ENCODE data around the gene BBS5.

DNA sequence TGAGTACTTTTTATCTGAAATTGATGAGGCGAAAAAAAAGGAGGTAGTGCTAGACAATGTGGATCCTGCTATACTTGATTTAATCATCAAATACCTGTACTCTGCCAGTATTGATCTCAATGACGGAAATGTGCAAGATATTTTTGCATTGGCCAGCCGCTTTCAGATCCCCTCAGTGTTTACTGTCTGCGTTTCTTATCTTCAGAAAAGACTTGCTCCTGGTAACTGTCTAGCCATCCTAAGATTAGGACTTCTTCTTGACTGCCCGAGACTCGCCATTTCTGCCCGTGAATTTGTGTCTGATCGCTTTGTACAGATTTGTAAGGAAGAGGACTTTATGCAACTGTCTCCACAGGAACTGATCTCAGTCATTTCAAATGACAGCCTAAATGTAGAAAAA lies 30.7 kb downstream of the BBS5 start:
- TF ChIP-seq, protein P1, sequence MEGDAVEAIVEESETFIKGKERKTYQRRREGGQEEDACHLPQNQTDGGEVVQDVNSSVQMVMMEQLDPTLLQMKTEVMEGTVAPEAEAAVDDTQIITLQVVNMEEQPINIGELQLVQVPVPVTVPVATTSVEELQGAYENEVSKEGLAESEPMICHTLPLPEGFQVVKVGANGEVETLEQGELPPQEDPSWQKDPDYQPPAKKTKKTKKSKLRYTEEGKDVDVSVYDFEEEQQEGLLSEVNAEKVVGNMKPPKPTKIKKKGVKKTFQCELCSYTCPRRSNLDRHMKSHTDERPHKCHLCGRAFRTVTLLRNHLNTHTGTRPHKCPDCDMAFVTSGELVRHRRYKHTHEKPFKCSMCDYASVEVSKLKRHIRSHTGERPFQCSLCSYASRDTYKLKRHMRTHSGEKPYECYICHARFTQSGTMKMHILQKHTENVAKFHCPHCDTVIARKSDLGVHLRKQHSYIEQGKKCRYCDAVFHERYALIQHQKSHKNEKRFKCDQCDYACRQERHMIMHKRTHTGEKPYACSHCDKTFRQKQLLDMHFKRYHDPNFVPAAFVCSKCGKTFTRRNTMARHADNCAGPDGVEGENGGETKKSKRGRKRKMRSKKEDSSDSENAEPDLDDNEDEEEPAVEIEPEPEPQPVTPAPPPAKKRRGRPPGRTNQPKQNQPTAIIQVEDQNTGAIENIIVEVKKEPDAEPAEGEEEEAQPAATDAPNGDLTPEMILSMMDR (optimal IDR thresholded peaks at IDR 0.05 in 1 of 3, IDR thresholded peaks at IDR 0.05 in 1 of 3, conservative IDR thresholded peaks at IDR 0.05 in 1 of 3; ENCODE audit: extremely low read depth in 1 of 3, insufficient read depth in 2 of 3, low read length in 3 of 3) = no peak
- no peak for TF ChIP-seq EZH2 (IDR thresholded peaks at IDR 0.05; ENCODE audit: low read length)

Data from keratinocyte (primary cell).